H1 (cell line): Measurements from ENCODE around the gene FRMD4A. TPM values are rescaled to one million over a fixed set of nuclear protein-coding genes. Genes with fewer than 3 reads are reported as not detected.

Experiments used
- CHD1 ChIP-seq: IDR thresholded peaks from 2 replicates; pipeline ENCODE4 v1.6.1; 2012; ENCODE audit warnings: low read depth, low read length, improper control_type of control experiment
- CHD7 ChIP-seq: fragments of 300-600 bp; sonication (generic); IDR thresholded peaks from 2 replicates; pipeline ENCODE4 v1.7.1; 2012; ENCODE audit warnings: low read length, moderate library complexity, mild to moderate bottlenecking, inconsistent platforms; ENCODE audit not compliant: insufficient replicate concordance
- HDAC2 ChIP-seq, 2 experiments: fragments of 300-600 bp in 1 of 2; sonication (generic) in 1 of 2; IDR thresholded peaks; 2 replicates each; pipeline ENCODE4 v1.6.1; 2011 to 2012; ENCODE audit warnings: low read depth in 2 of 2, low read length in 2 of 2, mild to moderate bottlenecking in 2 of 2, moderate library complexity in 2 of 2, borderline replicate concordance in 1 of 2, inconsistent platforms in 1 of 2
- KDM4A ChIP-seq: IDR thresholded peaks from one replicate; pipeline ENCODE4 v1.7.1; 2012; ENCODE audit warnings: low read depth, mild to moderate bottlenecking, moderate library complexity, low read length, inconsistent platforms; ENCODE audit not compliant: severe bottlenecking
- NANOG ChIP-seq: IDR thresholded peaks from 2 replicates; pipeline ENCODE4 v1.6.1; 2011; ENCODE audit warnings: low read length, low read depth, mild to moderate bottlenecking, inconsistent platforms; ENCODE audit not compliant: insufficient read depth, poor library complexity, severe bottlenecking
- TAF1 ChIP-seq: IDR thresholded peaks from 2 replicates; pipeline ENCODE4 v1.6.1; 2011; ENCODE audit warnings: mild to moderate bottlenecking, low read depth, low read length
- YY1 ChIP-seq: IDR thresholded peaks from 2 replicates; pipeline ENCODE4 v1.6.1; 2011; ENCODE audit warnings: low read depth, mild to moderate bottlenecking, low read length
- polyA plus RNA-seq, 7 experiments: library from polyadenylated mRNA; depleted of rRNA in 3 of 7; stranded (reverse) in 5 of 7; unstranded in 2 of 7; fragments of >200 nt in 5 of 7; fragments of 200-250 nt in 2 of 7; gene quantifications; 1 replicate in 5 of 7; 2 replicates in 1 of 7; 4 replicates in 1 of 7; pipeline versions ENCODE4 v1.2.1 to v1.2.3, GENCODE V29; 2011 to 2013; ENCODE audit warnings: missing spikeins in 2 of 7, mixed read lengths in 2 of 7
- total RNA-seq: library from RNA; stranded (reverse); fragmentation: NEBNext Ultra II Directional; extraction: Animal tissue kit (Norgen Biotek cat#: 25700); gene quantifications from 2 replicates; pipeline ENCODE4 v1.2.1, GENCODE V29; 2021
- TF ChIP-seq, protein P1 (sequence below): IDR thresholded peaks from 2 replicates; pipeline ENCODE4 v1.6.1; 2012; ENCODE audit warnings: inconsistent platforms
- TF ChIP-seq, protein P2 (sequence below): IDR thresholded peaks from 2 replicates; pipeline ENCODE4 v1.6.1; 2012; ENCODE audit warnings: low read length, inconsistent platforms

FRMD4A gene
- total and polyA plus RNA-seq, 2 of the 8 experiments (the other 6 are each of a cell fraction or from before 2014, with no cell fraction given): 38.6 to 39.6 TPM

DNA sequence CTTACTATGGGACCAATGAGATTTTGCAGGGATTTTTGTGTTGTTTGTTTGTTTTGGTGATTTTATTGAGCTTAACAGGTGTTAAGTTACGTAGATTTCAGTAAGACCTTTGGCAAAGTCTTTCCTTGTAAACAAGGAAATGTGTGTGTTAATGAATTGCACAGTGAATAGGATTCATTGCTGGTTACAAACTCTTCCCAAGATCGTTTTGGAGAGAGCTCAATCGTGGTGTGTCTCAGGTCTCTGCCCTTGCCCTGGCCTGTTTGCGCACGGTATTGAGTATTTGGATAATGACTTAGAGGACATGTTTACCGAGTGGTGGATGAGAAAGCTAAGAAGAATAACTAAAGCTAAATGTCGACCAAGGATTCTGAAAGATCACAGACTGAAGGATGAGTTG, 702.1 kb downstream of the FRMD4A start (continued):
- no peak for TF ChIP-seq CHD7
- TF ChIP-seq KDM4A: no peak
- TF ChIP-seq, protein P1, sequence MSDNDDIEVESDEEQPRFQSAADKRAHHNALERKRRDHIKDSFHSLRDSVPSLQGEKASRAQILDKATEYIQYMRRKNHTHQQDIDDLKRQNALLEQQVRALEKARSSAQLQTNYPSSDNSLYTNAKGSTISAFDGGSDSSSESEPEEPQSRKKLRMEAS: no peak
- no peak for TF ChIP-seq NANOG
- TF ChIP-seq HDAC2 (IDR thresholded peaks at IDR 0.05; ENCODE audit: borderline replicate concordance in 1 of 2, low read depth in 2 of 2, low read length in 2 of 2): no peak
- TF ChIP-seq TAF1: no peak
- no peak for TF ChIP-seq CHD1
- TF ChIP-seq, protein P2, sequence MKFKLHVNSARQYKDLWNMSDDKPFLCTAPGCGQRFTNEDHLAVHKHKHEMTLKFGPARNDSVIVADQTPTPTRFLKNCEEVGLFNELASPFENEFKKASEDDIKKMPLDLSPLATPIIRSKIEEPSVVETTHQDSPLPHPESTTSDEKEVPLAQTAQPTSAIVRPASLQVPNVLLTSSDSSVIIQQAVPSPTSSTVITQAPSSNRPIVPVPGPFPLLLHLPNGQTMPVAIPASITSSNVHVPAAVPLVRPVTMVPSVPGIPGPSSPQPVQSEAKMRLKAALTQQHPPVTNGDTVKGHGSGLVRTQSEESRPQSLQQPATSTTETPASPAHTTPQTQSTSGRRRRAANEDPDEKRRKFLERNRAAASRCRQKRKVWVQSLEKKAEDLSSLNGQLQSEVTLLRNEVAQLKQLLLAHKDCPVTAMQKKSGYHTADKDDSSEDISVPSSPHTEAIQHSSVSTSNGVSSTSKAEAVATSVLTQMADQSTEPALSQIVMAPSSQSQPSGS: no peak
- no peak for TF ChIP-seq YY1
